ENCODE measurements around the gene GPATCH8. TPM values are rescaled to one million over a fixed set of nuclear protein-coding genes. Genes with fewer than 3 reads are reported as not detected.

Gene GPATCH8
- total RNA-seq, 3 donors from 2014 or later = 38.2 to 43.3 (median 41.9) TPM

- DNase-seq (peak; percentile 84), ATAC-seq (peak; percentile 94 to 97)
- no peaks in the 10 kb centered on the region for H3K36me3 Mint-ChIP-seq (ENCODE audit: insufficient read depth)
- no peaks in the 10 kb centered on the region for H3K9me3 Mint-ChIP-seq
- H3K4me3 Mint-ChIP-seq = peak overlapping the region; percentile 71
- peaks cover 16% of the 10 kb centered on the region for H3K27me3 Mint-ChIP-seq (ENCODE audit: low read depth)
- peaks cover 17% of the 10 kb centered on the region for H3K4me1 Mint-ChIP-seq (ENCODE audit: low read depth)
Observed at GRCh38 chr17:44385287-44386181, 117.7 kb downstream of the GPATCH8 start.

DNA sequence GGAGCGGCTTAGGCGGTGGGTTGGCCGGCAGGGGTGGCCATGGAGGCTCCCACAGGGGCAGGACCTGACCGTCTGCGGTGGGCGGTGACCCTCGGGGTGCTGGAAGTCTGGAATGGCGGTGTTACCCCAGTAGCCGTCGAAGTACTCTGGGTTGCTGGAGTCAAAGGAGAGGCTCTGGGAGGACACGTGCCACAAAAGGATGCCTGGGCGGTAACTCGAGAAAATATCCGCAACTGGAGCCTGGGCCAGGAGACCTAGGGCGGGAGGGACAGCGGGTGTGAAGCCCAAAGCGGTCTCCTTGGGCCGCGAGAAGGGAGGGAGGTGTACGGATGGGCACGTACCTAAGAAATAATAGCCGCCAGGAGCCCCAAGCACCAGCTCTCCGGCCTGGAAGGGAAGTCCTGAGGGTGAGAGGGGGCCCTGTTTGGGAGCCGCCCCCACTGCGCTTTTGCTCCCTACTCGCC lies 118.4 kb downstream of the GPATCH8 start:
- ATAC-seq (no peak), DNase-seq (no peak)
- H3K4me1 Mint-ChIP-seq (ENCODE audit: low read depth) = peaks cover 15% of the 10 kb centered on the region
- peaks cover 16% of the 10 kb centered on the region for H3K27me3 Mint-ChIP-seq (ENCODE audit: low read depth)
- no peaks in the 10 kb centered on the region for H3K36me3 Mint-ChIP-seq (ENCODE audit: insufficient read depth)
- H3K4me3 Mint-ChIP-seq = peak overlapping the region; percentile 71
- H3K9me3 Mint-ChIP-seq = no peaks in the 10 kb centered on the region

DNA sequence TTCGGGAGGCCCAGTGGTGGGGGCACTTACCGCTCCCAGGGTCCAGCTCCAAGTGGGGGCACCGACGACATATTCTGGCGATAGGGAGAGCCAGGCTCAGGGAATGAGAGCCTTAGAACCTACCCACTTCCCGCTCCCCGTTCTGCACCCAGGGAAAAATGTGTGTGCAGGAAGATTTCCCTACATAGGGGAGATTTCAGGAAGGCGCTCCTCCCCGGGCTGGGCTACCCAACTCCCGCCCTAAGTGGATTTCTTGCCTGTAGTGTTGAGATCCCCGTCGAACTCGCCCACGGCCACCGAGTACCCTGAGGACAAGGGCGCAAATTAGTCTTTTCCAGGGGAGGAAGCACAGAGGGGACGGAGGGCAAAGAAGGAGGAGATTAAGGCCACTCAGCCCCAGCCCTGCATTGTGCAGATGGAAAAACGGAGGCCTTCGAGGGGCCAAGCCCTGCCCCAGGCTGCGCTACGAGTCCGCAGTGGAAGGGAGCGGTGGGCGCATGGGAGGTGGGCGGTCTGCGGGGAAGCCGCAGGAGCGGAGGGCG lies 118.9 kb downstream of the GPATCH8 start:
- Mint-ChIP-seq H3K4me3 (peak overlapping the region; percentile 71), H3K4me1 (ENCODE audit: low read depth) (peaks cover 12% of the 10 kb centered on the region)

GRCh38 chr17:44383861-44384260 lies 119.3 kb downstream of the GPATCH8 start:
- DNase-seq = no peak
- H3K4me1 Mint-ChIP-seq (ENCODE audit: low read depth) = peaks cover 11% of the 10 kb centered on the region
- ATAC-seq = no peak
- H3K4me3 Mint-ChIP-seq = no peak overlapping the region
- no peaks in the 10 kb centered on the region for H3K36me3 Mint-ChIP-seq (ENCODE audit: insufficient read depth)
- peaks cover 16% of the 10 kb centered on the region for H3K27me3 Mint-ChIP-seq (ENCODE audit: low read depth)
- H3K9me3 Mint-ChIP-seq = no peaks in the 10 kb centered on the region

More for the DNA sequence above, 118.9 kb downstream of the GPATCH8 start:
- no peak for DNase-seq
- H3K27me3 Mint-ChIP-seq (ENCODE audit: low read depth) = peaks cover 16% of the 10 kb centered on the region
- ATAC-seq = no peak
- no peaks in the 10 kb centered on the region for H3K9me3 Mint-ChIP-seq
- H3K36me3 Mint-ChIP-seq (ENCODE audit: insufficient read depth) = no peaks in the 10 kb centered on the region

- DNase-seq (no peak), ATAC-seq (no peak)
- Mint-ChIP-seq H3K4me1 (ENCODE audit: low read depth) (peaks cover 11% of the 10 kb centered on the region), H3K4me3 (no peak overlapping the region), H3K9me3 (no peaks in the 10 kb centered on the region), H3K27me3 (ENCODE audit: low read depth) (peaks cover 16% of the 10 kb centered on the region), H3K36me3 (ENCODE audit: insufficient read depth) (no peaks in the 10 kb centered on the region)
Observed at GRCh38 chr17:44383363-44383762, 119.8 kb downstream of the GPATCH8 start.

DNA sequence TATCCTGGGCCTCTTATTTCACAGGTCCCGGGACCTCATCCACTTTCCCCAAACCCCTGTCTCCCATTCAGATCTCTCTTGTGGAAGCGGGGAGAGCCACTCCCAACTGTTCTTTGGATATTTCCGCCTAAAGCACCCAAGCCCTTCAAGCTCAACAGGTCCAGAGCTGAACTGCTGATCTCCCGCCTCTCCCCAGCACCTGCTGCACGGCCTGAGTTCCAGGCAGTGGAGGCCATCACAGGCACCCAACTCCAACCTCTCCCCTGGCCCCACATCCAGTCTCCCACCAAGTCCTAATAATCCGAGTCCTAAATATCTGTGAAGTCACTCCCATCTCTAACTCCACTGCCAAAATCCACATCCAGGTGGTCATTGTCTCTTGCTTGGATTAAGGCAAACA lies 120.3 kb downstream of the GPATCH8 start:
- no peak for DNase-seq
- peaks cover 15% of the 10 kb centered on the region for H3K27me3 Mint-ChIP-seq (ENCODE audit: low read depth)
- ATAC-seq = no peak
- peaks cover 11% of the 10 kb centered on the region for H3K4me1 Mint-ChIP-seq (ENCODE audit: low read depth)
- H3K4me3 Mint-ChIP-seq = no peak overlapping the region
- no peaks in the 10 kb centered on the region for H3K36me3 Mint-ChIP-seq (ENCODE audit: insufficient read depth)
- no peaks in the 10 kb centered on the region for H3K9me3 Mint-ChIP-seq

DNA sequence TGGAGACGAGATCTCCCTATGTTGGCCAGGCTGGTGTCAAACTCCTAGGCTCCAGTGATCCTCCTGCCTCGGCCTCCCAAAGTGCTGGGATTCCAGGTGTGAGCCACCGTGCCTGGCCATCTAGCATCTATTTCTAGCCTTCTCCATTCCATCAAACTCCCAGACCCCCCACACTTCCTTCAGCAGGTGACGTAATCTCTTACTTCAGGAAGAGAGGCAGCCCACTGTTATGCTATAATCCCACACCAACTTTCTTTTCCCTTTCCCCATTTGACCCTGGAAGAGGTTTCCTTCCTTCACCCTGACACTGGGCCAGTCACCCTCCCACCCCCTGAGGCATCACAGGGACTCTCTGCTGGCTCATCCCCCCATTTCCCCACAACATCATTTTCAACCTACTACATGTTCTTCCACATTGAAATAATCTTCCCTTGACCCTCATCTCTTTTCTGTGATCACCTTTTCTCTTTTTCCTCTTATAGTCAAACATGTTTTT lies 121.3 kb downstream of the GPATCH8 start:
- DNase-seq (no peak), ATAC-seq (no peak)
- Mint-ChIP-seq H3K4me3 (no peak overlapping the region), H3K36me3 (ENCODE audit: insufficient read depth) (no peaks in the 10 kb centered on the region), H3K4me1 (ENCODE audit: low read depth) (peaks cover 11% of the 10 kb centered on the region), H3K9me3 (no peaks in the 10 kb centered on the region), H3K27me3 (ENCODE audit: low read depth) (peaks cover 19% of the 10 kb centered on the region)

DNA sequence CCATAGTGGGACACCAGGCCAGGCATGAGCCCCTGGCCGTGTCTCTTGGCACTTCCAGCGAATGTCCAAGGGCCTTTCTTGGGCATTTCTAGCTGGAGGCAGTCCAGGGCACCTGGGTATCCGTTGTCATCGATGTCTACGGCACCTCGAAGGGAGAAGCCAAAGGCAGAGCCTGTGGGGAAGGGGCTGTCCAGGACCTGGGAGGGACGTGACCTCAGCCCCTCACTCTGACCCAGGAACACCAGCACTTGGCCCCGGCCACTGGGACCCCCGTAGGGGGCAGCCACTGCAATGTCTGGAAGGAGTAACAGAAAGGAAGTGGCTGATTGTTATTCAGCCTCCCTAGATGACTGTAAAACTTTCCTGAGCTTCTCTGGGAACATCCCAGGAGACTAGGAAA lies 122.4 kb downstream of the GPATCH8 start:
- no peak for DNase-seq
- H3K36me3 Mint-ChIP-seq (ENCODE audit: insufficient read depth) = no peaks in the 10 kb centered on the region
- no peaks in the 10 kb centered on the region for H3K9me3 Mint-ChIP-seq
- peaks cover 4% of the 10 kb centered on the region for H3K4me1 Mint-ChIP-seq (ENCODE audit: low read depth)
- no peak for ATAC-seq
- no peak overlapping the region for H3K4me3 Mint-ChIP-seq
- H3K27me3 Mint-ChIP-seq (ENCODE audit: low read depth) = peaks cover 20% of the 10 kb centered on the region

- DNase-seq (no peak), ATAC-seq (no peak)
- peaks cover 19% of the 10 kb centered on the region for H3K27me3 Mint-ChIP-seq (ENCODE audit: low read depth)
- H3K4me3 Mint-ChIP-seq = no peak overlapping the region
- no peaks in the 10 kb centered on the region for H3K9me3 Mint-ChIP-seq
- no peaks in the 10 kb centered on the region for H3K36me3 Mint-ChIP-seq (ENCODE audit: insufficient read depth)
- peaks cover 4% of the 10 kb centered on the region for H3K4me1 Mint-ChIP-seq (ENCODE audit: low read depth)
Observed at GRCh38 chr17:44379887-44380286, 123.3 kb downstream of the GPATCH8 start.

DNA sequence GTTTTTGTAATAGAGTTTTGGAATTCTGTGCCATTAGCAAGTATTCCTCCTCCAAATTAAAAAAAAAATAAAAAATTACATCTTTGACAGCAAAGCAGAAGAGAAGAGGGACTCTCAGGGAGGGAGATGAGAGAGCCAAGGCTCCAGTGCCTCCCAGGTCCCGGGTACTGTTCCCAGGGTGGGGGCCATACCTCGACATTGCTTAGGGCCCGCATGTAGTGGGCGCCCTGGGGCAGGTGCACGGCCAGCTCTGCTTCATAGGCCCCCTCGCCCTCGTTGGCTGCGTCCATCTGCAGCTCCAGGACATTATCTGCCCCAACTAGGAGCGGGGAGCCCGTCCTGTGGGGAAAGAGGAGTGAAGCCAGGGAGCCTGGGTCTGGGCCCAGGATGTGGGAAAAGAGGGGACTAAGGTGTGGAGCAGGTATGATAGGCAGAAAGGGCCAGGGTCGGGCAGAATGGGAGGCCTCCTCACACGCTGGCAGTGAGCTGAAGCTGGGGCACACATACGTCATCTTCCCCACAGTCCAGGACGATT lies 125.0 kb downstream of the GPATCH8 start:
- no peaks in the 10 kb centered on the region for H3K36me3 Mint-ChIP-seq (ENCODE audit: insufficient read depth)
- ATAC-seq (no peak), DNase-seq (no peak)
- H3K4me3 Mint-ChIP-seq = no peak overlapping the region
- no peaks in the 10 kb centered on the region for H3K4me1 Mint-ChIP-seq (ENCODE audit: low read depth)
- no peaks in the 10 kb centered on the region for H3K9me3 Mint-ChIP-seq
- H3K27me3 Mint-ChIP-seq (ENCODE audit: low read depth) = peaks cover 24% of the 10 kb centered on the region

DNA sequence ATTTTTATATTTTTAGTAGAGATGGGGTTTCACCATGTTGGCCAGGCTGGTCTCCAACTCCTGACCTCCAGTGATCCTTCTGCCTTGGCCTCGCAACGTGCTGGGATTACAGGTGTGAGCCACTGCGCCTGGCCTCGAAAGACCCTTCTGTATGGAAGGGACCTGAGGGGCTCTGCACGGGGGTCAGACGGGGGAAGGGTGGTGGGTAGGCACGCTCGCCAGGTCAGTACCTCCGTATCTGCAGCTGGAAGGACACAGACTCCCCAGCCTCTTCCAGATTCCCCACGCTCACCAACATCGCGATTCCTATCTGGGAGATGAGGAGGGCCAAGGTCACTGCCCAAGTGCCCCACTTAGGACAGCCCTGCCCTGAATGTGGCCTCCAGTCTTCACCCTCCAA lies 126.4 kb downstream of the GPATCH8 start:
- Mint-ChIP-seq H3K4me3 (no peak overlapping the region), H3K4me1 (ENCODE audit: low read depth) (no peaks in the 10 kb centered on the region), H3K9me3 (no peaks in the 10 kb centered on the region), H3K36me3 (ENCODE audit: insufficient read depth) (no peaks in the 10 kb centered on the region), H3K27me3 (ENCODE audit: low read depth) (peaks cover 32% of the 10 kb centered on the region)
- DNase-seq = no peak
- ATAC-seq = no peak

DNA sequence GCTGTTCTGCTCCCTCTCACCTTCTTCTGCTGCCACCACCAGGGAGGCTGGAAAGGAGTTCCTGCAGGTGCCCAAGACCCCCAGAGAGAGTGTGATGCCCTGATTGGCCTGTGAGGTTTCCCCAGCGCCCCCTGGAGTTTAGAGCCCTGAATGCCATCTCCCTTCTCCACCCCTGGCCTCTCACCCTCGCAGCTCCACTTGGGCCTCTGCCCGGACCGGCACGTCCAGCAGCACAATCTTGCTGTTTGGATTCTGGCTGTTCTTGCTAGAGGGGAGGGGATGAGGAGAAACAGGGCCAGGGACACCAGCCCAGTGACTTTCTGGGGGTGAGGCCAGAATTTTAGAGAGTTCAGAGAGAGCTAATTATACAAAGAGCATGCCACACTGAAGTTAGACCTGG lies 127.1 kb downstream of the GPATCH8 start:
- H3K4me1 Mint-ChIP-seq (ENCODE audit: low read depth) = no peaks in the 10 kb centered on the region
- DNase-seq (no peak), ATAC-seq (peak; percentile 35 to 64)
- no peaks in the 10 kb centered on the region for H3K36me3 Mint-ChIP-seq (ENCODE audit: insufficient read depth)
- H3K9me3 Mint-ChIP-seq = no peaks in the 10 kb centered on the region
- H3K4me3 Mint-ChIP-seq = no peak overlapping the region
- H3K27me3 Mint-ChIP-seq (ENCODE audit: low read depth) = peaks cover 32% of the 10 kb centered on the region

DNA sequence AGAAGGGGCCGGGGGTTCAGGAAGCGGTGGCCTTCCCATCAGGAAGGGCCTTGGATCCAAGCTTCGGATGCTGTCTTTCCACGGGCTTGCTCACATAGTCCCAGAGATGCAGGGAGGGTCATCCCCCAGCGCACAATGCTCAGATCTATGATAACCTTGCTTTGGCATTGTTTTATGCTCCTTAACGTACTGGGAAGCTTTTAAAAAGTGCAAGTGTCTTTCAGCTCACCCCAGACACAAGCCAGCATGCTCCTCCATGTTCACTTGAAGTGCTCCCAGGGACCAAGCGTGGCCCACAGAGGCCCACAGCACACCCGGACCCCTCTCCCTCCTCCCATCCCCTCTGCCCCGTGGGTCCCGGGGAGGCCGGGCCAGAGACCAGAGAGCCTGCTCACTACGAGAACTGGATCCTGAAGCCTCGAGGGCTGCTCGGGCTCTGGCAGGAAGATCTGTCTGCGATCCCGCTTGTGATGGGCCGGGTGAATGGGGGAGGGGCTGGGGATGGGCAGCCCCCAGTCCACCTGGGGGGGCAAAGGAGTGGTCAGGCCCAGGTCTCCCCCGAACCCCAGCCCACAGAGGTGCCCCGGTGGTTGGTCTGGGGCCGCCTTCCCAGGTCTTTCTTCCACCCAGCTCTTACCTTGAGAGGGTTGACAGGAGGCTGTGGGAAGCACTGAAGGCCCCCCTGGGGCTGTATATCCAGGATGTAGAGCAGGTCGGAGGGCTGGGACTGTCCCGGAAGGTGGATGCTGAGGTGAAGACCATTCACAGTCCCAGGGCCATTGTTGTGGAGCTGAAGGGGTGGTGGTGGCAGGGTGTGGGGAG lies 127.8 kb downstream of the GPATCH8 start:
- ATAC-seq = no peak
- H3K4me1 Mint-ChIP-seq (ENCODE audit: low read depth) = no peaks in the 10 kb centered on the region

More for the DNA sequence above, 127.8 kb downstream of the GPATCH8 start:
- Mint-ChIP-seq H3K27me3 (ENCODE audit: low read depth) (peaks cover 34% of the 10 kb centered on the region), H3K9me3 (no peaks in the 10 kb centered on the region), H3K36me3 (ENCODE audit: insufficient read depth) (no peaks in the 10 kb centered on the region), H3K4me3 (no peak overlapping the region)
- no peak for DNase-seq
